ENCODE data around the gene C20orf202. TPM values are rescaled to one million over a fixed set of nuclear protein-coding genes. Genes with fewer than 3 reads are reported as not detected.

The C20orf202 gene
- total and polyA plus RNA-seq, 9 of the 15 experiments (the other 6 are each of a cell fraction or from before 2014, with no cell fraction given) = 0.03 to 0.24 (median 0.15) TPM; not detected in 4

- TF ChIP-seq RERE (CRISPR knock-in tag; IDR thresholded peaks at IDR 0.05; ENCODE audit: borderline replicate concordance) = no peak
These were observed 52.4 kb downstream of the C20orf202 start (continued) for GRCh38 chr20:1255675-1256074.

Other genes starting within 250 kb of the C20orf202 start
- not detected in 2 replicates for gene RSPO4, start 201.1 kb upstream of the C20orf202 start, total RNA-seq (2014; rRNA removed)
- gene RSPO4, start 201.1 kb upstream of the C20orf202 start, total RNA-seq (2014; rRNA removed; fragmentation: Illumina TruSeq; extraction: Trizol) = not detected in 2 replicates
- not detected in 2 replicates for gene RSPO4, start 201.1 kb upstream of the C20orf202 start, total RNA-seq (2015; rRNA removed; fragmentation: Illumina TruSeq; extraction: Trizol)
- 0.09 TPM in 1 of 2 replicates, not detected in the other for gene RSPO4, start 201.1 kb upstream of the C20orf202 start, total RNA-seq (2021)
- not detected in 2 replicates for gene RSPO4, start 201.1 kb upstream of the C20orf202 start, polyA plus RNA-seq (2011; rRNA removed)
- gene RSPO4, start 201.1 kb upstream of the C20orf202 start, polyA plus RNA-seq (2014; fragmentation: Illumina TruSeq; extraction: Trizol) = 0.04 TPM in 1 of 2 replicates, not detected in the other
- gene RSPO4, start 201.1 kb upstream of the C20orf202 start, polyA plus RNA-seq (2014; fragmentation: Nextera tagmentation; extraction: Ambion mirVana) = not detected
- 0.34 TPM in 1 of 2 replicates, not detected in the other for gene RSPO4, start 201.1 kb upstream of the C20orf202 start, polyA plus RNA-seq (2014; rRNA removed)
- 17.9 and 26.5 TPM in 2 replicates for gene PSMF1, start 84.9 kb upstream of the C20orf202 start, total RNA-seq (2014; rRNA removed)
- 34.1 and 35.8 TPM in 2 replicates for gene PSMF1, start 84.9 kb upstream of the C20orf202 start, total RNA-seq (2014; rRNA removed; fragmentation: Illumina TruSeq; extraction: Trizol)
- gene PSMF1, start 84.9 kb upstream of the C20orf202 start, total RNA-seq (2015; rRNA removed; fragmentation: Illumina TruSeq; extraction: Trizol) = 29.4 and 33.8 TPM in 2 replicates
- gene PSMF1, start 84.9 kb upstream of the C20orf202 start, total RNA-seq (2021) = 136 and 138 TPM in 2 replicates
- gene PSMF1, start 84.9 kb upstream of the C20orf202 start, polyA plus RNA-seq (2011; rRNA removed) = 33.2 and 77.8 TPM in 2 replicates
- gene PSMF1, start 84.9 kb upstream of the C20orf202 start, polyA plus RNA-seq (2014; fragmentation: Illumina TruSeq; extraction: Trizol) = 126 and 192 TPM in 2 replicates
- gene PSMF1, start 84.9 kb upstream of the C20orf202 start, polyA plus RNA-seq (2014; fragmentation: Nextera tagmentation; extraction: Ambion mirVana) = 10 to 100 TPM in 1 of 2 experiments, 1 to 10 TPM in 1; 8.5 to 21.3 TPM
- 18.0 and 20.6 TPM in 2 replicates for gene PSMF1, start 84.9 kb upstream of the C20orf202 start, polyA plus RNA-seq (2014; rRNA removed)
- 14.9 and 18.4 TPM in 2 replicates for gene TMEM74B, start 18.5 kb upstream of the C20orf202 start, total RNA-seq (2014; rRNA removed)
- gene TMEM74B, start 18.5 kb upstream of the C20orf202 start, total RNA-seq (2014; rRNA removed; fragmentation: Illumina TruSeq; extraction: Trizol) = 3.9 and 5.0 TPM in 2 replicates
- gene TMEM74B, start 18.5 kb upstream of the C20orf202 start, total RNA-seq (2015; rRNA removed; fragmentation: Illumina TruSeq; extraction: Trizol) = 6.7 and 7.5 TPM in 2 replicates
- gene TMEM74B, start 18.5 kb upstream of the C20orf202 start, total RNA-seq (2021) = 18.3 and 18.5 TPM in 2 replicates
- gene TMEM74B, start 18.5 kb upstream of the C20orf202 start, polyA plus RNA-seq (2011; rRNA removed) = 11.2 and 25.4 TPM in 2 replicates
- gene TMEM74B, start 18.5 kb upstream of the C20orf202 start, polyA plus RNA-seq (2014; fragmentation: Illumina TruSeq; extraction: Trizol) = 7.5 and 8.3 TPM in 2 replicates
- 1 to 10 TPM in 1 of 2 experiments, under 1 TPM in 1; 0.24 to 1.2 TPM for gene TMEM74B, start 18.5 kb upstream of the C20orf202 start, polyA plus RNA-seq (2014; fragmentation: Nextera tagmentation; extraction: Ambion mirVana)
- gene TMEM74B, start 18.5 kb upstream of the C20orf202 start, polyA plus RNA-seq (2014; rRNA removed) = 19.0 and 22.2 TPM in 2 replicates
- 0.45 TPM in 2 replicates for gene RAD21L1, start 22.6 kb downstream of the C20orf202 start, total RNA-seq (2014; rRNA removed)
- gene RAD21L1, start 22.6 kb downstream of the C20orf202 start, total RNA-seq (2014; rRNA removed; fragmentation: Illumina TruSeq; extraction: Trizol) = 0.44 and 1.1 TPM in 2 replicates
- gene RAD21L1, start 22.6 kb downstream of the C20orf202 start, total RNA-seq (2015; rRNA removed; fragmentation: Illumina TruSeq; extraction: Trizol) = 0.23 and 0.29 TPM in 2 replicates
- gene RAD21L1, start 22.6 kb downstream of the C20orf202 start, total RNA-seq (2021) = 1.3 and 1.7 TPM in 2 replicates
- gene RAD21L1, start 22.6 kb downstream of the C20orf202 start, polyA plus RNA-seq (2011; rRNA removed) = 1.4 and 1.7 TPM in 2 replicates
- gene RAD21L1, start 22.6 kb downstream of the C20orf202 start, polyA plus RNA-seq (2014; fragmentation: Illumina TruSeq; extraction: Trizol) = 0.65 and 0.69 TPM in 2 replicates
- under 1 TPM in 1 of 2 experiments, not detected in 1; 0.17 TPM for gene RAD21L1, start 22.6 kb downstream of the C20orf202 start, polyA plus RNA-seq (2014; fragmentation: Nextera tagmentation; extraction: Ambion mirVana)
- gene RAD21L1, start 22.6 kb downstream of the C20orf202 start, polyA plus RNA-seq (2014; rRNA removed) = 0.24 and 0.42 TPM in 2 replicates
- gene SNPH, start 62.8 kb downstream of the C20orf202 start, total RNA-seq (2014; rRNA removed) = 4.2 and 5.7 TPM in 2 replicates
- gene SNPH, start 62.8 kb downstream of the C20orf202 start, total RNA-seq (2014; rRNA removed; fragmentation: Illumina TruSeq; extraction: Trizol) = 0.80 and 0.98 TPM in 2 replicates
- 1.3 and 1.4 TPM in 2 replicates for gene SNPH, start 62.8 kb downstream of the C20orf202 start, total RNA-seq (2015; rRNA removed; fragmentation: Illumina TruSeq; extraction: Trizol)
- gene SNPH, start 62.8 kb downstream of the C20orf202 start, total RNA-seq (2021) = 3.9 TPM in 2 replicates
- 1.1 and 1.4 TPM in 2 replicates for gene SNPH, start 62.8 kb downstream of the C20orf202 start, polyA plus RNA-seq (2011; rRNA removed)
- gene SNPH, start 62.8 kb downstream of the C20orf202 start, polyA plus RNA-seq (2014; fragmentation: Illumina TruSeq; extraction: Trizol) = 1.5 and 2.1 TPM in 2 replicates
- gene SNPH, start 62.8 kb downstream of the C20orf202 start, polyA plus RNA-seq (2014; fragmentation: Nextera tagmentation; extraction: Ambion mirVana) = under 1 TPM; 0.03 to 0.08 TPM
- gene SNPH, start 62.8 kb downstream of the C20orf202 start, polyA plus RNA-seq (2014; rRNA removed) = 2.1 and 2.8 TPM in 2 replicates
- 0.27 and 1.6 TPM in 2 replicates for gene SDCBP2, start 125.7 kb downstream of the C20orf202 start, total RNA-seq (2014; rRNA removed)
- 0.77 and 0.80 TPM in 2 replicates for gene SDCBP2, start 125.7 kb downstream of the C20orf202 start, total RNA-seq (2014; rRNA removed; fragmentation: Illumina TruSeq; extraction: Trizol)
- 0.91 and 1.2 TPM in 2 replicates for gene SDCBP2, start 125.7 kb downstream of the C20orf202 start, total RNA-seq (2015; rRNA removed; fragmentation: Illumina TruSeq; extraction: Trizol)
- gene SDCBP2, start 125.7 kb downstream of the C20orf202 start, total RNA-seq (2021) = 1.0 and 1.2 TPM in 2 replicates
- gene SDCBP2, start 125.7 kb downstream of the C20orf202 start, polyA plus RNA-seq (2011; rRNA removed) = 0.71 and 2.1 TPM in 2 replicates
- 0.97 and 1.3 TPM in 2 replicates for gene SDCBP2, start 125.7 kb downstream of the C20orf202 start, polyA plus RNA-seq (2014; fragmentation: Illumina TruSeq; extraction: Trizol)
- gene SDCBP2, start 125.7 kb downstream of the C20orf202 start, polyA plus RNA-seq (2014; fragmentation: Nextera tagmentation; extraction: Ambion mirVana) = under 1 TPM; 0.06 to 0.07 TPM
- gene SDCBP2, start 125.7 kb downstream of the C20orf202 start, polyA plus RNA-seq (2014; rRNA removed) = 1.2 and 1.3 TPM in 2 replicates
- gene FKBP1A, start 189.6 kb downstream of the C20orf202 start, total RNA-seq (2014; rRNA removed) = 48.8 and 78.3 TPM in 2 replicates
- gene FKBP1A, start 189.6 kb downstream of the C20orf202 start, total RNA-seq (2014; rRNA removed; fragmentation: Illumina TruSeq; extraction: Trizol) = 69.9 and 73.3 TPM in 2 replicates
- gene FKBP1A, start 189.6 kb downstream of the C20orf202 start, total RNA-seq (2015; rRNA removed; fragmentation: Illumina TruSeq; extraction: Trizol) = 86.0 and 89.6 TPM in 2 replicates
- 176 and 177 TPM in 2 replicates for gene FKBP1A, start 189.6 kb downstream of the C20orf202 start, total RNA-seq (2021)
- gene FKBP1A, start 189.6 kb downstream of the C20orf202 start, polyA plus RNA-seq (2011; rRNA removed) = 368 and 488 TPM in 2 replicates
- gene FKBP1A, start 189.6 kb downstream of the C20orf202 start, polyA plus RNA-seq (2014; fragmentation: Illumina TruSeq; extraction: Trizol) = 451 and 502 TPM in 2 replicates
- 10 to 100 TPM; 63.5 to 82.4 TPM for gene FKBP1A, start 189.6 kb downstream of the C20orf202 start, polyA plus RNA-seq (2014; fragmentation: Nextera tagmentation; extraction: Ambion mirVana)
- 193 and 223 TPM in 2 replicates for gene FKBP1A, start 189.6 kb downstream of the C20orf202 start, polyA plus RNA-seq (2014; rRNA removed)